GM23248 (cell line): ENCODE data around the gene FERMT3.

Experiments used
- EZH2 ChIP-seq: fragments of 200-600 bp; sonication (generic); IDR thresholded peaks from 2 replicates; pipeline ENCODE4 v1.6.1; 2018; ENCODE audit warnings: antibody characterized with exemption, mild to moderate bottlenecking; ENCODE audit not compliant: insufficient read depth, poor library complexity, severe bottlenecking
- EZH2phosphoT487 ChIP-seq: fragments of 200-600 bp; sonication (generic); IDR thresholded peaks from 2 replicates; pipeline ENCODE4 v1.6.1; 2018; ENCODE audit warnings: antibody characterized with exemption, moderate library complexity, mild to moderate bottlenecking, low read depth; ENCODE audit not compliant: insufficient read depth

- TF ChIP-seq EZH2: no peak
- TF ChIP-seq EZH2phosphoT487: no peak
These were observed 55.9 kb downstream of the FERMT3 start for GRCh38 chr11:64262271-64263002.
